KMS-11 (cell line): ENCODE results near the gene CHD5.

Experiments used
- H2AFZ ChIP-seq: fragments of 200-600 bp; sonication (generic); 2 replicates; pipeline ENCODE4 v1.6.1; 2016; ENCODE audit warnings: antibody characterized with exemption, mixed run types, low read depth
- H3K27ac ChIP-seq: fragments of 200-600 bp; sonication (generic); 2 replicates; pipeline ENCODE4 v1.6.1; 2016; ENCODE audit warnings: mild to moderate bottlenecking, mixed run types
- H3K27me3 ChIP-seq: fragments of 200-600 bp; sonication (generic); 2 replicates; pipeline ENCODE4 v1.6.1; 2017; ENCODE audit warnings: mild to moderate bottlenecking, low read depth, mixed run types, moderate library complexity; ENCODE audit not compliant: insufficient read depth
- H3K36me3 ChIP-seq: fragments of 200-600 bp; sonication (generic); 2 replicates; pipeline ENCODE4 v1.6.1; 2017; ENCODE audit warnings: mild to moderate bottlenecking, mixed run types; ENCODE audit not compliant: insufficient read depth
- H3K4me1 ChIP-seq: fragments of 200-600 bp; sonication (generic); 2 replicates; pipeline ENCODE4 v1.6.1; 2016; ENCODE audit warnings: mild to moderate bottlenecking, low read depth, mixed run types; ENCODE audit not compliant: poor library complexity, severe bottlenecking
- H3K4me2 ChIP-seq: fragments of 200-600 bp; sonication (generic); 2 replicates; pipeline ENCODE4 v1.7.0; 2016; ENCODE audit warnings: mild to moderate bottlenecking, mixed run types
- H3K4me3 ChIP-seq: fragments of 200-600 bp; sonication (generic); IDR thresholded peaks from 2 replicates; pipeline ENCODE4 v1.6.1; 2017; ENCODE audit warnings: low read depth, low read length, mixed read lengths; ENCODE audit not compliant: insufficient read depth
- H3K79me2 ChIP-seq: fragments of 200-600 bp; sonication (generic); 2 replicates; pipeline ENCODE4 v1.6.1; 2016; ENCODE audit warnings: low read depth, mixed run types; ENCODE audit not compliant: insufficient read depth
- H3K9ac ChIP-seq: fragments of 200-600 bp; sonication (generic); 2 replicates; pipeline ENCODE4 v1.6.1; 2016; ENCODE audit warnings: mild to moderate bottlenecking, mixed run types
- H4K20me1 ChIP-seq: fragments of 200-600 bp; sonication (generic); 2 replicates; pipeline ENCODE4 v1.6.1; 2016; ENCODE audit warnings: mild to moderate bottlenecking, mixed run types; ENCODE audit not compliant: insufficient read depth
- TF ChIP-seq, protein P1 (sequence below): fragments of 200-600 bp; sonication (generic); conservative IDR thresholded peaks from 2 replicates; pipeline ENCODE4 v1.6.1; 2017; ENCODE audit warnings: low read depth, mild to moderate bottlenecking, antibody characterized with exemption, low read length, moderate library complexity, mixed read lengths

Gene CHD5

GRCh38 chr1:6092211-6092610 is 87.9 kb downstream of the CHD5 start:
- Histone ChIP-seq H4K20me1 (no peaks in the 10 kb centered on the region), H3K4me3 (no peak overlapping the region), H3K4me1 (no peaks in the 10 kb centered on the region), H3K4me2 (no peak overlapping the region), H3K9ac (no peak overlapping the region), H3K36me3 (no peaks in the 10 kb centered on the region), H3K27me3 (no peaks in the 10 kb centered on the region), H3K79me2 (no peaks in the 10 kb centered on the region), H3K27ac (no peak overlapping the region), H2AFZ (no peak overlapping the region)
- TF ChIP-seq, protein P1, sequence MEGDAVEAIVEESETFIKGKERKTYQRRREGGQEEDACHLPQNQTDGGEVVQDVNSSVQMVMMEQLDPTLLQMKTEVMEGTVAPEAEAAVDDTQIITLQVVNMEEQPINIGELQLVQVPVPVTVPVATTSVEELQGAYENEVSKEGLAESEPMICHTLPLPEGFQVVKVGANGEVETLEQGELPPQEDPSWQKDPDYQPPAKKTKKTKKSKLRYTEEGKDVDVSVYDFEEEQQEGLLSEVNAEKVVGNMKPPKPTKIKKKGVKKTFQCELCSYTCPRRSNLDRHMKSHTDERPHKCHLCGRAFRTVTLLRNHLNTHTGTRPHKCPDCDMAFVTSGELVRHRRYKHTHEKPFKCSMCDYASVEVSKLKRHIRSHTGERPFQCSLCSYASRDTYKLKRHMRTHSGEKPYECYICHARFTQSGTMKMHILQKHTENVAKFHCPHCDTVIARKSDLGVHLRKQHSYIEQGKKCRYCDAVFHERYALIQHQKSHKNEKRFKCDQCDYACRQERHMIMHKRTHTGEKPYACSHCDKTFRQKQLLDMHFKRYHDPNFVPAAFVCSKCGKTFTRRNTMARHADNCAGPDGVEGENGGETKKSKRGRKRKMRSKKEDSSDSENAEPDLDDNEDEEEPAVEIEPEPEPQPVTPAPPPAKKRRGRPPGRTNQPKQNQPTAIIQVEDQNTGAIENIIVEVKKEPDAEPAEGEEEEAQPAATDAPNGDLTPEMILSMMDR: no peak

DNA sequence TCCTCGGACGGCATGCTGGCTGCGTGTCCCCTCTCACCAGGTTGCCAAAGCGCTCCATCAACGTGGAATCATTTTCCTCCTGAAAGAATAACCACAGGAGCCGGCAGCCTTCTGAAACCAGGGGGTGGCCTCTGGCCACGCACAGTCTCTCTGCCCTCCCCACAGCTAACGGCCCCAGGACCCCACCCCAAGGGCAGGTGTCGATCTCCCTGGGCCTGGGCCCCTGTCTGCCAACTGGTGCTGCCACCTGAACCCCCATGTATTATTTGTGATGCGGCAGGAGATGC is 88.4 kb downstream of the CHD5 start:
- Histone ChIP-seq H3K4me3 (no peak overlapping the region), H4K20me1 (no peaks in the 10 kb centered on the region), H3K36me3 (no peaks in the 10 kb centered on the region), H3K4me1 (no peaks in the 10 kb centered on the region), H3K79me2 (no peaks in the 10 kb centered on the region), H3K27ac (no peak overlapping the region), H3K9ac (no peak overlapping the region), H3K27me3 (no peaks in the 10 kb centered on the region), H3K4me2 (no peak overlapping the region), H2AFZ (no peak overlapping the region)
- TF ChIP-seq, protein P1: no peak

GRCh38 chr1:6090996-6091822 is 88.9 kb downstream of the CHD5 start:
- TF ChIP-seq, protein P1: no peak
- no peaks in the 10 kb centered on the region for H3K4me1 ChIP-seq
- no peaks in the 10 kb centered on the region for H3K79me2 ChIP-seq
- no peak overlapping the region for H3K4me3 ChIP-seq
- H3K4me2 ChIP-seq: no peak overlapping the region
- no peak overlapping the region for H3K27ac ChIP-seq
- no peak overlapping the region for H3K9ac ChIP-seq
- no peaks in the 10 kb centered on the region for H3K27me3 ChIP-seq
- H3K36me3 ChIP-seq: no peaks in the 10 kb centered on the region
- no peak overlapping the region for H2AFZ ChIP-seq
- no peaks in the 10 kb centered on the region for H4K20me1 ChIP-seq

DNA sequence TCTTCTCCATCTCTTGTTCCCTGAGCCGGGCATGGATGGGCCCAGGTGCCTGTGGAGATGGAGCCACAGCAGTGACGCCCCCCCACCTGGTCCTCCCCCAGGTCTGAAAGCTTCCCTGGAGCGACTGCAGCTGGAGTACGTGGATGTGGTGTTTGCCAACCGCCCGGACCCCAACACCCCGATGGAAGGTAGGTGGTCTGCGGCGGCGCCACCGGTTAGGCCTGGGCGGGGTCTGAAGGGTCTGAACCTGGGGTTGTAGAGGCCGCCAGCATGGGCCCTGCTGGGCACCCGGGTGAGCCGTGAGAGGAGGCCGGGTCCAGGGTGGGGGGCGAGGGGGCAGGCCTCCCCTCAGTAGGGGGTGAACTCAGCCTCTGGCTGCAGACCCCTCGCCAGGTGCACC is 89.8 kb downstream of the CHD5 start:
- no peak overlapping the region for H3K27ac ChIP-seq
- no peak overlapping the region for H2AFZ ChIP-seq
- H3K27me3 ChIP-seq: no peaks in the 10 kb centered on the region
- no peaks in the 10 kb centered on the region for H3K4me1 ChIP-seq
- no peak overlapping the region for H3K4me2 ChIP-seq
- H3K79me2 ChIP-seq: no peaks in the 10 kb centered on the region
- H3K9ac ChIP-seq: no peak overlapping the region
- TF ChIP-seq, protein P1: no peak
- H3K36me3 ChIP-seq: no peaks in the 10 kb centered on the region
- H4K20me1 ChIP-seq: no peaks in the 10 kb centered on the region
- no peak overlapping the region for H3K4me3 ChIP-seq
